HEK293T (cell line): ENCODE data around the gene CCDC92.

Source experiments
- ARNT ChIP-seq: fragments of 450-650 bp; IDR thresholded peaks from 2 replicates; pipeline ENCODE4 v1.6.1; 2017; ENCODE audit warnings: mild to moderate bottlenecking
- BHLHE40 ChIP-seq: fragments of 450-650 bp; IDR thresholded peaks from 2 replicates; pipeline ENCODE4 v1.6.1; 2016; ENCODE audit warnings: mild to moderate bottlenecking, moderate library complexity, borderline replicate concordance
- FOXM1 ChIP-seq: fragments of 450-650 bp; IDR thresholded peaks from 2 replicates; pipeline ENCODE4 v1.6.1; 2017; ENCODE audit warnings: mild to moderate bottlenecking, borderline replicate concordance
- L3MBTL2 ChIP-seq: fragments of 450-650 bp; conservative IDR thresholded peaks from 2 replicates; pipeline ENCODE4 v1.6.1; 2016; ENCODE audit warnings: mild to moderate bottlenecking
- SP1 ChIP-seq: fragments of 450-650 bp; IDR thresholded peaks from 2 replicates; pipeline ENCODE4 v1.6.1; 2017
- SUZ12 ChIP-seq: fragments of 450-650 bp; IDR thresholded peaks from 2 replicates; pipeline ENCODE4 v1.6.1; 2016; ENCODE audit warnings: mild to moderate bottlenecking
- TARDBP ChIP-seq: fragments of 450-650 bp; IDR thresholded peaks from 2 replicates; pipeline ENCODE4 v1.6.1; 2016
- ZNF384 ChIP-seq: fragments of 450-650 bp; IDR thresholded peaks from 2 replicates; pipeline ENCODE4 v1.6.1; 2016

DNA sequence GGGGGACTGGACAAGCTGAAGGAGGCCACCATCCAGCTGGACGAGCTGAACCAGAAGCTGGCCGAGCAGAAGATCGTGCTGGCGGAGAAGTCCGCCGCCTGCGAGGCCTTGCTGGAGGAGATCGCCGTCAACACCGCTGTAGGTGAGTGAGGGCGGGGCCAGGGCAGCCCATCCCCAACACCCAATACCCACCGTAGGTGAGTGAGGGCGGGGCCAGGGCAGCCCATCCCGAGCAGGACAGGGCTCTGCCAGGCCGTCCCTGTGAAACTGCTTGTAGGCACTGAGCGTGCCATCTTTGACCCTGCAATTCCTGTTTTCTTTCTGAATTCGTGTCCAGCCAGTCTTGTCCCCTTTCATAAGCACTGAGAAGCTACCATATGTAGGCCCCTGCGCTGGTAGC is 74.0 kb downstream of the CCDC92 start:
- TF ChIP-seq BHLHE40, result no peak
- TF ChIP-seq SP1, result no peak
- no peak for TF ChIP-seq FOXM1
- TF ChIP-seq SUZ12, result no peak
- TF ChIP-seq ARNT, result no peak
- TF ChIP-seq TARDBP, result no peak
- TF ChIP-seq ZNF384, result no peak
- no peak for TF ChIP-seq L3MBTL2
